Measurements from ENCODE around the gene KLHL26.

Gene KLHL26

GRCh38 chr19:18682807-18683108 lies 45.9 kb downstream of the KLHL26 start:
- in situ Hi-C loops (cut with MboI; ENCODE audit: low sequenced_read_pairs) = no loop called here

DNA sequence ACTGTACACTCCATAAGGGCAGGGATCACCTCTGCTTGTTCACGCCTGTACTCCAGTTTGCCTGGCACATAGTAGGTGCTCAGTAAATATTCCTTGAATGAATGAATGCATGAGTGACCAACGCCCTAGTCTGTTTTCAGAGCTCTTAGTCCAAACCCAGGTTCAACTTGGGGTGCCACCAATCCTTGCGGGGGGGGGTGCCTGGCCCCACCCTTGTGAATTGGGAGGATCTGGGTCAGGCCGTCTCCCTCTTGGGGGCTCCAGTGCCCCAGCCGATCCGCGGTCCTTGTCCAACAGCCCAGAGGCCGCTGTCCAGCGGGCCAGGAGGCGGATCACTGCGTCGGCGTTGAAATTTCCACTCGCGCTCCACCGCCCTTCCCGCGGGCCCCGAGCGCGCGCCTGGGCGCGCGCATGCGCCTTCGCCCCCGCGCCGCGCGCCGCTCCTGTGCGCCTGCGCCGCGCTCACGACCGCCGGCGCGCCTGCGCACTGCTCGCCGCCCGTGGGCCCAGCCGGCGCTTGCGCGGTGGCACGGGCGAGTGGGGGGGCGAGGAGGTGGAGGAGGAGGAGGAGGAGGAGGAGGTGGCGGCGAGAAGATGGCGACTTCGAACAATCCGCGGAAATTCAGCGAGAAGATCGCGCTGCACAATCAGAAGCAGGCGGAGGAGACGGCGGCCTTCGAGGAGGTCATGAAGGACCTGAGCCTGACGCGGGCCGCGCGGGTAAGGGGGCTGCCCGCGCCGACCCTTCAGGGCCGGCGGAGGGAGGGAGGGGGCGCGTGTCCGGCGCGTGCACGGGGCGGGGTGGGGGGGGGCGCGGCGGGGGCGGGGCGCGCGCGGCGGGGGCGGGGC lies 46.5 kb downstream of the KLHL26 start, which contains the start of gene CRTC1:
Gene CRTC1 (plus strand): TSS at position 572 of the 849 bp plus-strand sequence. CDS start 23 bp downstream, at position 595.
- in situ Hi-C loops (cut with MboI; ENCODE audit: low sequenced_read_pairs) = no loop called here

DNA sequence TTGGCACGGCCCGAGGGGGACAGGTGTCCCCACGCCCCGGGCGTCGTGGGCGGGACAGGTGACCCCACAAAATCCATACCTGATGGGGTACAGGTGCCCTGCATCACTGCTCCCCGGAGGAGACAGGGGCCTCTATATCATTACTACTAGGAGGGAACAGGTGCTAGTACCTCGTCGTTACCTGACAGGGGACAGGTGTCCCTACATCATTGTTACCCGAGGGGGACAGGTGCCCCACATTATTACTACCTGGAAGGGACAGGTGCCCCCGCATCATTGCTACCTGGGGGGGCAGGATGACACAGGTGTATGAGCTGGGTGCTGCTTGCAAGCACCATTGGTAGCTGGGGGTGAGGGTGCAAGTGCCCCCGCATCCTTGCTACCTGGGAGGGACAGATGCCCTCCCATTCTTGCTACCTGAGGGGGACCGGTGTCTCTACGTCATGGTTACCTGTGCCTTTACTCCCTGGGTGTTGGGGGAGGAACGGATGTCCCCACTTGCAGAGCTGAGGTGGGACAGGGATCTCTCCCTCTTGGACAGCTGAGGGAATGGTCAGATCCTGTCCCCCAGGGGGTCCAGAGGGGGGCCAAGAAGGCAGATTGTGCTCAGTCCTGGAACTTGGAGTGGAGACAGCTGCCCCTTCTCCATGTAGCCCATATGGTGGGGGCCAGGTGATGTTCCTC lies 47.3 kb downstream of the KLHL26 start:
- in situ Hi-C loops (cut with MboI; ENCODE audit: low sequenced_read_pairs) = no loop called here

DNA sequence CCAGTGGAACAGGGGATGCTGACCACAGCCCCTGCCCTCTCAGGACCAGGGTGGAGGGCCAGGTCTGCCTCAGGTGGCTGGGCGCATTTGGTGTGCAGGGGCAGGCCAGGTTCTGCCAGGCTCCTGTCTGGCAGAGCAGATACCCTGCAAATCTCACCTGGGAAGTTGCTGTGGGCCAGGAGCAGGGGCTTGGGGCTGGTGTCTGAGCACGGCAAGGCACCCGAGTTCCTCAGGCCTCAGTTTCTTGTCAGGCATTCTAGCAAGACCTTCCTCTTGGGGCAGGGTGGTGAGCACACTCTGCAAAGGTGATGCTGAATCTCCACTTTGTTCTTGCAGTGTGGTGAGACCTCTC lies 47.8 kb downstream of the KLHL26 start:
- in situ Hi-C loops (cut with MboI; ENCODE audit: low sequenced_read_pairs) = no loop called here

GRCh38 chr19:18685597-18686190 lies 48.9 kb downstream of the KLHL26 start:
- in situ Hi-C loops (cut with MboI; ENCODE audit: low sequenced_read_pairs) = no loop called here

GRCh38 chr19:18687740-18688465 lies 51.1 kb downstream of the KLHL26 start:
- in situ Hi-C loops (cut with MboI; ENCODE audit: low sequenced_read_pairs) = no loop called here

GRCh38 chr19:18696023-18696422 lies 59.2 kb downstream of the KLHL26 start:
- in situ Hi-C loops (cut with MboI; ENCODE audit: low sequenced_read_pairs) = no loop called here

GRCh38 chr19:18697680-18698079 lies 60.9 kb downstream of the KLHL26 start:
- in situ Hi-C loops (cut with MboI; ENCODE audit: low sequenced_read_pairs) = no loop called here

GRCh38 chr19:18698321-18699167 lies 61.7 kb downstream of the KLHL26 start:
- in situ Hi-C loops (cut with MboI; ENCODE audit: low sequenced_read_pairs) = no loop called here

DNA sequence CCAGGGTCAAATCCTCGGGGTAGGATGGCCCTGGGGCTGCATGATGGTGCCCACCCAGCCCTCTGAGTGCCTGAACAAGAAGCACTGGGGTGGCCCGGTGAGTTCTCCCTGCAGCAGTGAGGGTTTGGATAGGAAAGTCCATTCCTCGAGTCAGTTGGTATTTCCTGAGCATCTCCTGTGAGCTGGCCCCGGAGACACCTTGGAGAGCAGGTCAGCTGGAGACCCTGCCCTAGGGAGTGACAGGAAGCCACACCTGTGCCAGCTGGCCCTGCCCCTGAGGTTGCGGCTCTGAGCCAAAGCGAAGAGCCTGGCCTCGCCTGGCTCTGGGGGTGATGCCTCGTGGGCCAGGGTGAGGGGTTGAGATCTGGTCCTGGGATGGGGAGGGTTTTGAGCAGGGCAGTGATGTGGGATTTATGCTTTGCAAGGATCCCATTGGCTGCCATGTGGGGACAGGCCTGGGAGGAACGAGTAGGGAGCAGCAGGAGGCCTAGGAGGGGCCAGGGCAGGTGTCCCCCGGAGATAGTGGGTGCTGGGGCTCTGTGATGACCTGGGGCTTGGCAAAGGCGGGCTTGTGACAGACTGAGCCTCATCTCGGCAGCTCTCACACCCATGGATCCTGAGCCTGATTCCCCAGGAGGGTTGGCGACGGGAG lies 62.7 kb downstream of the KLHL26 start:
- in situ Hi-C loops (cut with MboI; ENCODE audit: low sequenced_read_pairs) = no loop called here

GRCh38 chr19:18700501-18701249 lies 63.8 kb downstream of the KLHL26 start:
- in situ Hi-C loops (cut with MboI; ENCODE audit: low sequenced_read_pairs) = no loop called here

- in situ Hi-C loops (cut with MboI; ENCODE audit: low sequenced_read_pairs) = no loop called here
Measured at GRCh38 chr19:18701250-18701608, 64.4 kb downstream of the KLHL26 start.

DNA sequence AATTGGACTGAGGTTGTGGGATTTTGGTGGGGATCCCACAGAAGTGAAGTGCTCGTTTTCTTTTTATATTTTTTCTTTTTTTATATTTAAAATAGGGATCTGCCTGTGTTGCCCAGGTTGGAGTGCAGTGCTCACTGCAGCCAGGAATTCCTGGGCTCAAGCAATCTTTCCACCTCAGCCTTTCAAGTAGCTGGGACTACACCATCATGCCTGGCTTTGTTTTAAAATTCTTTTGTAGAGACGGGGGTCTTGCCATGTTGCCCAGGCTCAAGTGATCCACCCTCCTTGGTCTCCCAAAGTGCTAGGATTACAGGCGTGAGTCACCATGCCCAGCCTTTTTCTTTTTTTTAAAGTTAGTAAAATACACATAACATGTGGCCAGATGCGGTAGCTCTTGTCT lies 67.2 kb downstream of the KLHL26 start:
- in situ Hi-C loops (cut with MboI; ENCODE audit: low sequenced_read_pairs) = no loop called here

- in situ Hi-C loops (cut with MboI; ENCODE audit: low sequenced_read_pairs) = no loop called here
Measured at GRCh38 chr19:18704971-18705370, 68.1 kb downstream of the KLHL26 start.

DNA sequence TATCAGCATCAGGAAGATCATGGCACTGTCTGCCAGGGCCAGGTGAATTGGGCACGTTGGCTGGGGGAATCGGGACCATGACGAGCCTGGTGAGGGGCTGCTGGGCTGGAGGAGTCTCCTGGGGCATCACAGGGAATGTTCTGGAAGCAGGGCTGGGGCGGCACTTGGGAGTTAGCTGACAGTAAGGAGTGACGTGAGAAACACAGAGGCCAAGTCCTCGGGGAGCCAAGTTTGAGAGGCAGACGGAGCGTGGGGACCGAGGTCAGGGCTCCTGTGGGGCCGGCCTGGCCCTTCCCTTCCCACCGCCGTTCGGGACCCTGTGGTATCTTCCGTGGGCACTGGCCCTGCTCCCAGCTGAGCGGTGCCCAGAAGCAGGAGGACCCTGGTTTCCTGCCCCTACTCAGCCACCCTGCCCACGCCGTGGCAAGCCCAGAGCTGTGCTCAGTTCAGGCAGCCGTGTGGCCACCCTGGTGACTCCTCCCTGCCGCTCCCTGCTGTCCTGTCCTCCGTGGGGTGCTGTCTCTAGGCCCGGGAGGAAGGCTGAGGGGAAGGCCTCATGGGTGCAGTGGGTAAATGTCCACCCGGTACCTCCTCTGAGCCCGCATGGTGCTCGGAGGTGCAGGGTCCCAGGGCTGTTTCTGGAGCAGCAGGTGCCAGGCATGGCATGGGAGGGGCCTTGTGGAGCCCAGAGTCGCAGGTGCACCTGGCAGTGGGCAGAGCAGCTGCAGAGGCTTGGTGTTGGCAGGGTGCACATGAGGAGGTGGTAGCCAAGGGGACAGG lies 71.8 kb downstream of the KLHL26 start:
- in situ Hi-C loops (cut with MboI; ENCODE audit: low sequenced_read_pairs) = no loop called here

GRCh38 chr19:18709546-18709945 lies 72.7 kb downstream of the KLHL26 start:
- in situ Hi-C loops (cut with MboI; ENCODE audit: low sequenced_read_pairs) = no loop called here

DNA sequence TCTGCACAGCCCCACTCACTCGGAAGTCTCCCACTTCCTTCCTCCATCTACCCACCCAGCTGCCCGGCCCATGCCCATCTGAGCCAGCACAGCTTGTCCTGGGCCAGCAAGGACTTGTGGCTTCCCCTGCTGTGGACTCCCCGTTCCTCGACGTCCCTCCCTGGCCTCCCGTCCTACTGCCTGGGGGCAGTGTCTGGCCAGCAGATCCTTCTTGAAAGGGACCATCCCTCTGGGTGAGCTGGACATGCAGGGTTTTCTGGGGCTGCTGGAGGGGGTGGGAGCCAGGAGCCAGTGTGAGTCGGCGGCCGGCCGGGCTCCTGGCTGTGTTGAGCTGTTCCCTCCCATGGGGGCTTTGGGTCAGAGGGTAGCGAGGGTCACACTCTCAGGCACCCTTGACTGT lies 73.4 kb downstream of the KLHL26 start:
- in situ Hi-C loops (cut with MboI; ENCODE audit: low sequenced_read_pairs) = no loop called here

DNA sequence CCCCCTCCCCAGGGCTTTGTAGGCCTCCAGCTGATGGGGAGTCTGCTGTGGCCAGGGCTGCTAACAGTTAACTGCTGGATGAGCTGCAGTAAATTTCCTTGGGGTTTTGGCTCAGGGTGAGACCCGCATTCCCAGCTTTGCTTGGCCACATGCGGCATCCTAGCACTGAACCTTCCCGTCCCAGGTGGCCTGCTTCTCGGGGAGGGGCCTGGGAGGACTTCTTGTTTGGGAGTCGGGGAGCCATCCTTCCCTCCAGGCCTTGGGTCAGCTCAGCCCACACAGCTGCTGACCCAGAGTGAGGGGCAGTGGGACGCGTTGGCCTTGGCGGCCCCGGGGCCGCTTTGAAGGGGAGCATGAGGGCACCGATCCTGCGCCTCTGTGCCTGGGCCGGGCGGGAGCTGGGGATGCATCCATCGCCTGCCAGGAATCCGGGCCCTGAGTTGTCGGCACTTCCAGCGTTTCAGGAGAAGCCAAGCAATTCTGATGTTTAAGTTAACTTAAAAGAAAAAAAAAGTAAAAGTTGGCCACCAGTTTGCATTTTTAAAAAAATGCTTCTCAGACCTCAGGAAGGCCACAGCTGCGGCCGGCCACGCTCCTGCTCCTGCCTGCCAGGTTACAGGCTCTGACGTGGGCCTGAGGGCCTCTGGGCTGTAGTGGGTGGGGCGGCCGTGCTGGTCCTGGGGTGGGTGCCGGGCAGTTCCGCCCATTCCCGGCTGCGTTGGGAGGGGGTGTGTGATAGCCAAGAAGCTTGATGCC lies 74.3 kb downstream of the KLHL26 start:
- in situ Hi-C loops (cut with MboI; ENCODE audit: low sequenced_read_pairs) = no loop called here
